NOMO-1 treated with dmso at 0.1 percent for 144 hours (cell line): ENCODE data around the gene S100Z.
"Not testable (repeated sequence)": the region's sequence is repeated elsewhere in the genome, so short reads cannot be mapped to it uniquely, and the experiment has no call there.

Source experiments
- DNase-seq: peaks from one replicate; lab custom pipeline; 2025; ENCODE audit not compliant: unreplicated experiment; lab: John Stamatoyannopoulos, UW

Gene S100Z

DNA sequence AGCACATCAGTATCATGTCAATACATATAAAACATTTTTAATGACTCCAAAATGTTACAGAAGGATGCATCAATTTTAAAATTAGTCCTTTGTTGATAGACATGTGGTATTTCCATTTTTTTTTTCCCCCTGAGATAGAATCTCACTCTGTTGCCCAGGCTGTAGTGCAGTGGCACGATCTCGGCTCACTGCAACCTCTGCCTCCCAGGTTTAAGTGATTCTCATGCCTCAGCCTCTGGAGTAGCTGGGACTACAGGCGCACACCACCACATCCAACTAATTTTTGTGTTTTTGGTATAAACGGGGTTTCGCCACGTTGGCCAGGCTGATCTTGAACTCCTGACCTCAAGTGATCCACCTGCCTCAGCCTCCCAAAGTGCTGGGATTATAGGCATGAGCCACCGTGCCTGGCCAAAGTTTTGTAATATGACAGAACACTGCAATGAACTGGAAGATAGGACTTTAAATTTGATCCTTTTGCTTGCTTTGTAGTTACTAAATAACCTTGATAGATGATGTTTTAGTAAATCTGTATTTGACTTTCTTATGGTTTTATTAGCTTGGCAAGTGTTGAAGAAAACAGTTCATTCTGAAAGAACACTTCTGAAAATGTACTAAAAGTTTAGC lies 27.6 kb upstream of the S100Z start:
- DNase-seq, result not testable (repeated sequence)

DNA sequence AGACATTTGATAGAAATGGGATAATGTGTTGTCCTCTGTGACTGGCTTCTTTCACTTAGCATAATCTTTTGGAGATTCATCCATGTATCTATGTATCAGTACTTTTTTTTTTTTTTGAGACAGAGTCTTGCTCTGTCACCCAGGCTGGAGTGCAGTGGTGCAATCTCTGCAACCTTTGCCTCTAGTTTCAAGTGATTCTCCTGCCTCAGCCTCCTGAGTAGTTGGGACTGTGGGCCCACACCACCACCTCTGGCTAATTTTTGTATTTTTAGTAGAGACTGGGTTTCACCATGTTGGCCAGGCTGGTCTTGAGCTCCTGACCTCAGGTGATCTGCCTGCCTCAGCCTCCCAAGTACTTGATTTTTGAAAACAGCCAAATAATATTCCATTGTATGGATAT lies 23.4 kb upstream of the S100Z start:
- not testable (repeated sequence) for DNase-seq

DNA sequence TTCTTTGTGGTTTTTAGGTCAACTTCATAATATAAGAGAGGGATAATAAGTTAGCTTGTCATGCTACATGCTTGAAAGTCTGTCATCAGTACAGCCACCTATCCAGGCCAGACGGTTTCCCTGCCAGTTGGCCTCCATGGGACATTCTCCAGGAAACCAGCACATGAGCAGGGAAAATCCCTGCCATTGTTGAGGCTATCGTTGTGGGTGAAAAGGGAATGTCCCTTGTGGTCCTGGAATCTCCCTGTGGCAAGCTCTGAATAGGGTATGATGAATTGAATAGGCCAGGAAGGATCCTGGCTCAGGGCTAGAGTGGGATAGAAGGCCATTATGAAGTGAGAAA lies 18.7 kb upstream of the S100Z start:
- no peak for DNase-seq

DNA sequence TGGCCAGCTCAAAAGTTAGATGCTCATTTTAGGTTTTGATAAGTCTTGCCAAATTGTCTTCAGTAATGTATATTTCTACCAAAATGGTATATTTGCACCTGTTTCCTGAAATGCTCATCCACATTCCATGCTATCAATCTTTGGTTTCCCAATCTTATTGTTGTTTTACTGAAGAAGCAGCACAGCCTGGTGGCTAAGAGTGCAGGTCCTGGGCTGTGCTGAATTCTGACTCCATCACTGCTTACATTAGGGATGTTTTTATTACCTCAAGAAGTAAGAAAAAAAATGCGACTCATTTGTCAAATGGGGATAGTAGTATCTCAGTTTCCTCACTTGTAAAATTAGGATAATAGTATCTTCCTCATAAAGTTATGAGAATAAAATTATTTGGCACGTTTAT lies 13.6 kb upstream of the S100Z start:
- no peak for DNase-seq

DNA sequence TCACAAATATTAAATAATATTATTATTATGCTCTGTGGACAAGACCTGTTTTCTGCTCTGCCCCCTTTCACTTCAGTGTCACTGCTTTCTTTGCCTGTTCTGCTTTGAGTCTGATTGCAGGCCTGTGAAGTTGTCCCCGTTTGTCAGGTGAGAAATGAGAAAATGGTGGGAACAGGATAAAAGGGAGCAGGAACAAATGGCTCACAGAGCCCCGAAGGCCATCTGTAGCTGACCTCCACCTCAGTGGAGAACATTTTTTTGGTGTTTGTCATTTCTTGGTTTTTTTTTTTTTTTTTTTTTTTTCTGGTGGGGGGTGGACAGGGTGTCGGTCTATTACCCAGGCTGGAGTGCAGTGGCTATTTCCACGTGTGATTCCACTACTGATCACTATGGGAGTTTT lies 13.2 kb upstream of the S100Z start:
- DNase-seq, result no peak

DNA sequence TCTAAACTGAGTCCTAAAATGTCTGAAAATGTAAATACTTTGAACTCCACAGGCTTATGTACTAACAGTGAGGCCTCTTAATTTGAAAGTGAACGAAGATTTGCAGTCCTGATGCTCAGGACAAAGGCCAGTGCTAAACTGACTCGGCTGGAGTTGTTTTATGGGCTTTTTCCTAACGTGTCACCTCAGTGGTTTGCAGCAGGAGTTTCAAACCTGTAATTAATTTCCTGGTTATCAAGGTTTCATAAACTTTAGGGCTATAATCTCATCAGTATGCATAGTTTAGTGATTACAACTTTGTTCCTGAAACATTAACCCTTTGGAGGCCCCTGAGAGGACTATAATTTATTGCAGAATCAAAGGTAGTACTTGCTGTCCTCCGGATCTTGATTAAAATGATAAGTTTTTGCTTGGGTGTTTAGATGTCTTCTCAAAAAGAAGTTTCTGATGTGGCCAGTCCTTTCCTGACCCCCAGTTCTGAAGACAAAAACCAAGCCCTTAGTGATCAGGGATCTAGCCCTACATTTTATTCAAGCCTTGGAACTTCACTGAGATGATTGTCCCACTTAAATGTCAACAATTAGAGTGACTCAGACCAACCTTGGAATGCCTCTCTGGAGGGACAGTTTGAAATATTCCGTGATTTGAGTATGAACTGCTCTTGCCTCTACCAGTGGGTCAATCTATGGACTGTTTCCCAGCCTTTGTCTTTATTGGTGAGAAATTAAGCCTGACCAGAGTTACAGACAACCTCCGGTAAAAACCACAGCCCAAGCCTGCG lies 11.1 kb upstream of the S100Z start:
- DNase-seq, result no peak

DNA sequence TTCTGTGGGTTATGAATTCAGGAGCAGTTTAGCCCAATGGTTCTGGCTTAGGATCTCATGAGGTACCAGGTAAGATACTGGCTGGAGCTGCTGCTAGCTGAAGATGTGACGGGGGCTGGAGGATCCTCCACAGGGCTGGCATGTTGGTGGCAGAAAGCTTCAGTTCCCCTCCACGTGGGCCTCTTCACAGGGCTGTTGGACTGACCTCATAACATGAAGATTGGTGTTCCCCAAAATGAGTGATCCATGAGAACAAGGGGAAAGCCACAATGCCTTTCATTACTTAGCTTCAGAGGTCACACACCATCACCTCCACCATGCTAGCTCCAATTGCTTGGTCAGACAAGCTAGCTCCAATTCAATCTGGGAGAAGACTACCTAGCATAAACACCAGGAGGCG lies 8.5 kb upstream of the S100Z start:
- DNase-seq, result no peak

DNA sequence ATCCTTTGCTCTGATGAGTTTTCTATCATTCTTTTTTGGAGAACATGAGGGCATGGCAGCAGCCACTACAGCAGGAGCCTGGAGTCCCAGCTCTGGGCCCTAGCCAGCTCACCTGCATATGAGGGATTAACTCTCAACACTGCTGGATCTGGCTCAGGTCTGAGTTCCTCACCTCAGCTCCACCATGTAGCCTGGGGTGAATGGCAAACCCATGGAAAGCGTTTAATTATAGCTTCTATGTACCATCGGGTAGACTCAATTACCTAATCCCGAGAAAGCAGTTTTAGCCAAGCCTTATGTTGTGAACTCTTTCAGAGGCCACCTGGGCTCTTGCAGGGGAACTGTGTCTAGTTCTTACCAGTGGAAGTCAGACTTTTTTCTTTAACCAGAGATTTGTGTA lies 3.9 kb upstream of the S100Z start:
- DNase-seq, result no peak

DNA sequence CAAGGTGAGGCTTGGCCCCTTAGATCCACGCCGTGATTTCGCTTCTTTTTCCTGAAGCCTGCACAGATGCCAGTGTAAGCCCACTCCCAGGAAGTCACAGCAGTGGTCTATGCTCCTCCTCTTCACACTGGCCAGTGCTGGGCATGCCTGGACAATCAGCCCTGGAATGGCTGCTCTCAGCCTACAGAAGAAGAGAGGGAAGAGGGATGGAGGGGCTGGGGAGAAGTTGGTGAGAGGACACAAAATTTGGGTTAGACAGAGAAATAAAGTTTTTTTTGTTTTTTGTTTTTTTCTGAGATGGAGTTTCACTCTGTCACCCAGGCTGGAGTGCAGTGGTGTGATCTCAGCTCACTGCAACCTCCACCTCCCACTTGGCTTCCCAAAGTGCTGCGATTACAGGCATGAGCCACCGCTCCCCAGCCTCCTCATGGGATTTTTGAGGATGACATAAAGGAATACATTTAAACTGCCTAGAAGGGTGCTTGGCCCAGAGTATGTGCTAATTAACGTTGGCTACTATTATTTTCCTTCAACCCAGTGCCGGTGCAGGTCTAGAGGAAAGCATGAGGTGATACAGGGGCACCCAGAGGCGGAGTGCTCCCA lies 830 bp downstream of the S100Z start:
- DNase-seq, result no peak

DNA sequence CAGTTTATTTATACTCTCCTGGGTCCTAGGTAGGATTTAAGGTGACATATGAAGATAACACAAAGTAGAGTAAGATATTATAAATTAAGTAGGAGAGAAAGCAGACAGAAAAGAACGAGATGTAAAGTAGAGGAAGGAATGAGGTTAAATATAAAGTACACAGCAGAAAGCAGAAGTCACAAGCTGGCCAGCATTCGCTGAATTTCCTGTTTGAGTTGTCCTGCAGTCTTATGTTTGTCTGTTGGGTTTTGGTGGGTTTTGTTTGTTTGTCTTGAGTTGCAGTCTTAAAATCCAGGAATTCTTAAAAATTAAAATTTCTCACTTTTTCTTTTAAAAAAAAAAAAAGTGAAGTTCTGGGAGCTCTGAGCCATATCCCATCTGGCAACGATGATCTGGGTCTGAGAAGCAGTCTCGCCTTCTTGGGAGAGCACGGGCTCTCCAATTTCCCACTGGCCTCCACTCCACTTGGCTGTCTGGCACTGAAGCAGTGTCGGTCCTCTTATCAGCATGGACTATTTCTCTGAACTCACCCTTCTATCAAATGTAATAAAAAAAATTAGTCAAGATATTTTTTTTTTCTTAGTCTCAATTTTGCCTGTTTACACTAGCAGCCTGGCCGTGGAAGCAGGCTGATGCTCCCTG lies 2.0 kb downstream of the S100Z start:
- no peak for DNase-seq

DNA sequence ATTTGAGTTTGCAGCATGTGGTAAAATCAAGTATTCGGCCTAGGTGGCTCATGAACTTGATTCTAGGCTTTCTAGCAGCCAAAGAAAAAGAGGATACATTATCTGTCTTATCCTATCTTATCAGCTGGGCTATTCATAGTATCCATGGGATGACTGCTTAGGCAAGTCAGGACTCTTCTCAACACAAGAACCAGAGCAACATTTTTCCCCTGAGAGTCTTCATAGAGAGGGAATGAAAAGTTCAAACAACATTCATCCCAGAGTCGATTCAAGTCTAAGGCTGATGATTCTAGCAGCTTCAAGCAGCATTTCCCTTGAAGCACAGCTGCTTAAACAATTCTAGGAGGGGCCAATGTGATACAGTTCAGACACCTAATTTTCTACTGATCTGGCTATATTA lies 3.0 kb downstream of the S100Z start:
- DNase-seq, result no peak

DNA sequence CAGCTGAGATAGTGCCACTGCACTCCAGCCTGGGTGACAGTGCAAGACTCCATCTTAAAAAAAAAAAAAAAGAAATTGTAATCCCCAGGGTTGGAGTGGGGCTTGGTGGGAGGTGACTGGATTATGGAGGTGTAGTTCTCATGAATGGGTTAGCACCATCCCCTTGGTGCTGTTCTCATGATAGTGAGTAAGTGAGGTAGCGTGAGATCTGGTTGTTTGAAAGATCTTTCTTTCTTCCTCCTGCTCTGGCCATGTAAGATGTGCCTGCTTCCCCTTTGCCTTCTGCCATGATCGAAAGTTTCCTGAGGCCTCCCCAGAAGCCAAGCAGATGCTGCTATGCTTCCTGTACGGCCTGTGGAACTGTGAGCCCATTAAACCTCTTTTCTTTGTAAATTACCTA lies 3.9 kb downstream of the S100Z start:
- not testable (repeated sequence) for DNase-seq

DNA sequence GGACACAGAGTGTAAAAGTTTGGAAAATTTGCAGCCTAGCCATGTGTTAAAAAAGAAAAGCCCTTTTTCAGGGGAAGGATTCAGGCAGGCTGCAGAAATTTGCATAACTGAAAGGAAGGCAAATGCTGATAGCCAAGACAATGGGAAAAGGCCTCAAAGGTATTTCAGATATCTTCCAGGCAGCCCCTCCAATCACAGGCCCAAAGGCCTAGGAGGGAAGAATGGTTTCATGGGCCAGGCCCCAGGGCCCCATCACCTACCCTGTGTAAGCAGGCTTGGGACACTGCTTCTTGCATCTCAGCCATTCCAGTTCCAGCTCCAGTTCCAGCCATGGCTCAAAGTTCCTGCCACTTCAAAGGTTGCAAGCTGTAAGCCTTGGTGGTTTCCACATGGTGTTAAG lies 4.8 kb downstream of the S100Z start:
- DNase-seq, result no peak

DNA sequence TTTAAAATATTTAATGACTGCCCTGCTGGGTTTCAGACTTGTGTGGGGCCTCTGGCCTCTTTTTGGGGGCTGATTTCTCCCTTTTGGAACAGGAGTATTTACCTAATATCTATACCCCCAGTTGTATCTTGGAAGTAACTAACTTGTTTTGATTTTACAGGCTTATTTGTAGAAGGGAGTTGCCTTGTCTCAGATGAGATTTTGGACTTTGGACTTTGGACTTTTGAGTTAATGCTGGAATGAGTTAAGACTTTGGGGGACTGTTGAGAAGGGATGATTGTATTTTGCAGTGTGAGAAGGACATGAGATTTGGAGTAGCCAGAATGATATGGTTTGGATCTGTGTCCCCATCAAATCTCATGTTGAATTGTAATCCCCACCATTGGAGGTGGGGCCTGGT lies 5.7 kb downstream of the S100Z start:
- not testable (repeated sequence) for DNase-seq

DNA sequence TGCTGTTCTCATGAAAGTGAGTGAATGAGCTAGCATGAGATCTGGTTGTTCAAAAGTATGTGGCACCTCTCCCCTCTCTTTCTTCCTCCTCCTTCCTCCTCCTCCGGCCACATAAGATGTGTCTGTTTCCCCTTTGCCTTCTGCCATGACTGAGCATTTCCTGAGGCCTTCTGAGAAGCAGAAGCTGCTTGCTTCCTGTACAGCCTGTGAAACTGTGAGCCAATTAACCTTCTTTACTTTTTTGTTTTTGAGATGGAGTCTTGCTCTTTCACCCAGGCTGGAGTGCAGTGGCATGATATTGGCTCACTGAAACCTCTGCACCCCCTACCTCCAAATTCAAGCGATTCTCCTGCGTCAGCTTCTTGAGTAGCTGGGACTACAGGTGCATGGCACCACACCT lies 6.1 kb downstream of the S100Z start:
- DNase-seq, result peak; percentile 76

DNA sequence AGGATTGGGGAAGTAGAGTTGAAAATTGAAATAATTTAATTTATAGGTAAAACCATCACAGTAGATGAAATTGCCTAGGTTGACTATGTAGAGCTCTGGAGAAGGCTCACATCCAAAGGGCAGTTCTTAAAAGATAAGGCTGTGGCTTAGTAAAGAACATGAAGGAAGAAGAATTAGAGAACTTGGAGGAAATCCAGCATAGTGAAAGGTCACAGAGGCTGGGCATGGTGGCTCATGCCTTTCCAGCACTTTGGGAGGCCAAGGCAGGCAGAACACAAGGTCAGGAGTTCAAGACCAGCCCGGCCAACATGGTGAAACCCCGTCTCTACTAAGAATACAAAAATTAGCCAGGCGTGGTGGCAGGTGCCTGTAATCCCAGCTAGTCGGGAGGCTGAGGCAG lies 7.0 kb downstream of the S100Z start:
- not testable (repeated sequence) for DNase-seq

DNA sequence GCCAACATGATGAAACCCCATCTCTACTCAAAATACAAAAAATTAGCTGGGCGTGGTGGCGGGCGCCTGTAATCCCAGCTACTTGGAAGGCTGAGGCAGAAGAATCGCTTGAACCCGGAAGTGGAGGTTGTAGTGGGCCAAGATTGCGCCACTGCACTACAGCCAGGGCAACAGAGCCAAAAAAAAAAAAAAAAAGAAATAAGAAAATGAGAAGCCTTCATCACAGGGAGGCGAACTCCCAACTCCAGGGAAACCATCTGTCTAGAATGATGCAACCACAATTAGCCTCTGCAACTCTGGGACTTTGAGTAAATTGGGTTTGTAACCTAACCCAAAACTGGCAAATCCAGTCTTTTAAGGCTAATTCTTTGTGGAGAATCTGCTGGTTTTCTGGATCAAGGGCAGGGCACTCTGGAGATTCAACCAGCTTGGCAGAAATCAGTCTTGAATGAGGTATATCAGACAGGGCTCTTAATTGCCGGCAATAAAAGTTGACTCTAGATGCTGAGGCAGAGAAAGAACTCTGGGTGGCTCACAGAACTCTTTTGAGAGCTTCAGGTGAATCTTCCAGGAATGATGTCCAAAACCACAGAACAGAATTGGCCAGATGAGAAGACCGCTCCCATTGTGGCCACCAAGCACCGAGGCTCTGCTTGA lies 9.9 kb downstream of the S100Z start:
- no peak for DNase-seq

DNA sequence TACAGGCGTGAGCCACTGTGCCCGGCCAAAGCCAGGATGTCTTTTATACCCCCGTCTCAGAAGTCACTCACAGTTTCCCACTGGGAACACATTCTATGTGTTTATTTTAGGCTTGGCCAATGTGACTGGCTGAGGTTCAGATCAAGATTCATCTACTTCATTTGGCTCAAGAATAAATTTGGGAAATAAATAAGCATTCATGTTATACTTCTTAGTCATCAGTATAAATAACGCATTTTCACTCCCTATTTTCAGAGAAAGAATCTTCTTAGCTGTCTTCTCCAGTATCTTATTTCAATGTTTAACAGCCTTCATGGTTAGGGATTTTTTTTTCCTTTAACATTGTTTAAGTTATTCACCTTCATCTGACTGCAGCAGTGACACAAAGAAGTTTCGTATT lies 11.8 kb downstream of the S100Z start:
- no peak for DNase-seq

DNA sequence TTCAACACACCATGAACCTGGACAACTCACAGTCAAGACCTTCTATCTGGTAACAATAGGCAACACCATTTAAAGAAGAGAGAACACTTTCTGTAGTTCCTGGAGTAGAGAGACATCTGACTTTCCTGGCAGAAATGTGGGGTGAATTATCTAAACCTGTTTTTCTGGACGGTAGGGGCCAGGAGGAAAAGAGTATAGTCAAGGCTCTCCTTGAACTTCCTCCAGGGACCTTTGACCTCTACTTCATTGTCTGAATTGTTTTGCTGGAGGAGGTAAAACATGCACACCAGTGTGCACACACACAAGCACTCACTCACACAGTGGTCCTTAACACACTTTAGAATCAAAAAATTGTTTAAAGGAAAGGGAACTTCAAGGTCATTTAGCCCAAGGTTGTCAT lies 13.2 kb downstream of the S100Z start:
- no peak for DNase-seq

DNA sequence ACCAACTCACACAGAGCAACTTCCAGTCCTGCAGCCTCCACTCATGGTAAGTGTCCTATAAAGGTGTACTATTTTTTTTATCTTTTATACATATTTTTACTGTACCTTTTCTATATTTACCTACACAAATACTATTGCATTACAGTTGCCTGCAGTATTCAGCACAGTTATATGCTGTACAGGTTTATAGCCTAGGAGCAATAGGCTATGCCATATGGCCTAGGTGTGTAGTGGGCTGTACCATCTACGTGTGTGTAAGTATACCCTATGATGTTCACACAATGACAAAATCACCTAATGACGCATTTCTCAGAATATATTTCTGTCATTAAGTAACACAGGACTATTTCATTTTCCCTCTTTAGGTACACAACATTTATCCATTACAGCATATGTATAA lies 16.7 kb downstream of the S100Z start:
- no peak for DNase-seq

DNA sequence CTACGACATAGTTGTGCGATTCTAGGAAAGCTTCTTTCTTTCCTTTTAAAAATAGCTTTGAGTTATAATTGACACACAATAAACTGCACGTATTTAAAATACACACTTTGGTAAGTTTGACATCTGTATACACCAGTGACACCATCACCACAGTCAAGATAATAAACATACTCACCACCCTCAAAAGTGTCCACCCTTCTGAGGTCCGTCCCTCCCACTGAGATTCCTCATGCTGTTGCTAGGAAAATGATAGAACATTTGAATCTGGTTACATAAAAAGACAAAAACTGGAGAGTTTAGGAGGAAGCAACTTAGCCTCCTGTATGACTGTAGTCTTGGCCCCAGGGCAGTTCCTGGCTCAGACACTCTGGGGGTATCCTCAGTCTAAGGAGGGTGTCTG lies 17.2 kb downstream of the S100Z start:
- no peak for DNase-seq
